22Rv1 (cell line): ENCODE data around the gene ISOC1.

Experiments used
- ZFX ChIP-seq: fragments of 450-650 bp; IDR thresholded peaks from 2 replicates; pipeline ENCODE4 v1.6.1; 2017; ENCODE audit warnings: antibody characterized with exemption, borderline replicate concordance
- TF ChIP-seq, protein P1 (sequence below): fragments of 450-650 bp; IDR thresholded peaks from 2 replicates; pipeline ENCODE4 v1.5.1; 2017; ENCODE audit warnings: mild to moderate bottlenecking

DNA sequence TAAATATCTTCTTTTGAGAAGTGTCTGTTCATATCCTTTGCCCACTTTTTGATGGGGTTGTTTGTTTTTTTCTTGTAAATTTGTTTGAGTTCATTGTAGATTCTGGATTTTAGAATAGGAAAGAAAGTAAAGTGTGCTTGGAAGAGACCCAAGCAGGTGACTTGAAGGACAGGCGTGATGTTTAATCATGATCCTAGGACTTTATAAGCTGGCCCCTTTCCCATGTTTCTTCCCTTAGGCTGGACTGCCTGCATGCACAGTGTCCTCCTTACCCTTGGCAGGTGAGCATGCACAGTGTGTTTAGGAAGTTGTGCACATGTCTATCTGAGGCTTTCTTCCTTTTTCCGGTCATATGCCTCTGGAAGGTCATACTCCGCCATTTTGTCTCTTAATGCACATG, 61.3 kb downstream of the ISOC1 start:
- TF ChIP-seq, protein P1, sequence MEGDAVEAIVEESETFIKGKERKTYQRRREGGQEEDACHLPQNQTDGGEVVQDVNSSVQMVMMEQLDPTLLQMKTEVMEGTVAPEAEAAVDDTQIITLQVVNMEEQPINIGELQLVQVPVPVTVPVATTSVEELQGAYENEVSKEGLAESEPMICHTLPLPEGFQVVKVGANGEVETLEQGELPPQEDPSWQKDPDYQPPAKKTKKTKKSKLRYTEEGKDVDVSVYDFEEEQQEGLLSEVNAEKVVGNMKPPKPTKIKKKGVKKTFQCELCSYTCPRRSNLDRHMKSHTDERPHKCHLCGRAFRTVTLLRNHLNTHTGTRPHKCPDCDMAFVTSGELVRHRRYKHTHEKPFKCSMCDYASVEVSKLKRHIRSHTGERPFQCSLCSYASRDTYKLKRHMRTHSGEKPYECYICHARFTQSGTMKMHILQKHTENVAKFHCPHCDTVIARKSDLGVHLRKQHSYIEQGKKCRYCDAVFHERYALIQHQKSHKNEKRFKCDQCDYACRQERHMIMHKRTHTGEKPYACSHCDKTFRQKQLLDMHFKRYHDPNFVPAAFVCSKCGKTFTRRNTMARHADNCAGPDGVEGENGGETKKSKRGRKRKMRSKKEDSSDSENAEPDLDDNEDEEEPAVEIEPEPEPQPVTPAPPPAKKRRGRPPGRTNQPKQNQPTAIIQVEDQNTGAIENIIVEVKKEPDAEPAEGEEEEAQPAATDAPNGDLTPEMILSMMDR, result no peak
- TF ChIP-seq ZFX, result no peak
